ENCODE data around the gene GOSR2. TPM values are rescaled to one million over a fixed set of nuclear protein-coding genes. Genes with fewer than 3 reads are reported as not detected.

GOSR2 gene
- total RNA-seq, 2 donors from 2014 or later, result 30.9 to 94.8 TPM

DNA sequence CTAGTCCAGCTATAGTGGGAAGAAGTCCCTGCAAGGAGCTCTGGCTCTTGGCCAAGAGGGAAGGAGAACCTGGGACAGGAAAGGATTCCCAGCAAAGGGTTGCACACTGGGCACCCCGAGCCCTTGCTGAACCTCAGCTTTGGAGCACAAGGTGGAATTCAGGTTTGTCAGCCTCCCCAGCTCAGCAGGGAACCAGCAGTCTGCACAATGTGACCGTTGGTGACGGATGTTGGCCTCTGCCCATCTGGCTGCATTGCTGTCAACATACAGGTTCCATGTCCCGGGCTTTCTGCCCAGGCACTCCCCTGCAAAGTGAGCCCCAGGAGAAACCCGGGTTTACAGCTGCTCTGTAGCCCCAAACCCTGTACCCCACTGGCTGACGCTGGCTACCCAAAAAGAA lies 49.4 kb downstream of the GOSR2 start:
- ATAC-seq (ENCODE audit: insufficient number of reproducible peaks, low FRiP score, low read depth) (no peak), DNase-seq (ENCODE audit: low spot score) (no peak)
- Histone ChIP-seq H3K27ac (no peak overlapping the region), H3K27me3 (replicated peaks; ENCODE audit: insufficient read depth) (no peaks in the 10 kb centered on the region), H3K36me3 (no peaks in the 10 kb centered on the region), H3K9me3 (no peaks in the 10 kb centered on the region), H3K4me1 (ENCODE audit: control insufficient read depth in 1 of 2, low read depth in 2 of 2) (no peaks in the 10 kb centered on the region), H3K4me3 (no peak overlapping the region)
- no peak for TF ChIP-seq CTCF (IDR thresholded peaks at IDR 0.05)

- H3K36me3 ChIP-seq, result no peaks in the 10 kb centered on the region
- TF ChIP-seq CTCF (IDR thresholded peaks at IDR 0.05), result no peak
- peaks cover 3 to 14% of the 10 kb centered on the region in 2 donors for H3K4me1 ChIP-seq (ENCODE audit: control insufficient read depth in 1 of 2, low read depth in 2 of 2)
- DNase-seq (ENCODE audit: low spot score) (no peak), ATAC-seq (ENCODE audit: insufficient number of reproducible peaks, low FRiP score, low read depth) (no peak)
- no peak overlapping the region for H3K4me3 ChIP-seq
- H3K9me3 ChIP-seq, result no peaks in the 10 kb centered on the region
- H3K27me3 ChIP-seq (replicated peaks; ENCODE audit: insufficient read depth), result peaks cover 5% of the 10 kb centered on the region
- no peak overlapping the region for H3K27ac ChIP-seq
Observed at GRCh38 chr17:46974086-46974485, 51.1 kb downstream of the GOSR2 start.

DNA sequence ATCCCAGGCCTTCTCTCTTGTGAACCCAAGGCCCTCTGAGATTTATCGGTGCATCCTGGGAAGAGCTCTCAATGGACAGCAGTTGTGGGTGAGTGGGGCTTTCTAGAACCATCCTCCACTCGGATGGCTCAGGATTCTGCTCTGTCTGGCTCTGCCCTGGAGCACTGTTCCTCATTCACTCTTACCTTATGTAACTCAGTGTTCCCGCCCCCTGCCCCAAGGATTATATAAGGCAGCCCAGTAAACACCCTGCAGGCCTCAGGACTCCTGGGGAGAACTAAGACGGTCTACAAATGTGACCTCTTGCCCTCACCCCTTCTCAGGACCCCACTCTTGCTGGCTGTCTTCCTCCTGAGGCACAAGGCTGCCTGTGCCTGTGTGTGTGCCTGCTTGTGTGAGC lies 52.3 kb downstream of the GOSR2 start:
- Histone ChIP-seq H3K36me3 (no peaks in the 10 kb centered on the region), H3K9me3 (no peaks in the 10 kb centered on the region), H3K4me1 (ENCODE audit: control insufficient read depth in 1 of 2, low read depth in 2 of 2) (peaks cover 6 to 14% of the 10 kb centered on the region in 2 donors), H3K27me3 (replicated peaks; ENCODE audit: insufficient read depth) (peaks cover 5% of the 10 kb centered on the region), H3K4me3 (no peak overlapping the region), H3K27ac (no peak overlapping the region)
- DNase-seq (ENCODE audit: low spot score) (no peak), ATAC-seq (ENCODE audit: insufficient number of reproducible peaks, low FRiP score, low read depth) (no peak)
- TF ChIP-seq CTCF (IDR thresholded peaks at IDR 0.05), result no peak

- no peak overlapping the region for H3K27ac ChIP-seq
- ATAC-seq (ENCODE audit: insufficient number of reproducible peaks, low FRiP score, low read depth), result no peak
- peaks cover 5% of the 10 kb centered on the region for H3K27me3 ChIP-seq (replicated peaks; ENCODE audit: insufficient read depth)
- no peak for TF ChIP-seq CTCF (IDR thresholded peaks at IDR 0.05)
- no peaks in the 10 kb centered on the region for H3K36me3 ChIP-seq
- no peaks in the 10 kb centered on the region for H3K9me3 ChIP-seq
- DNase-seq (ENCODE audit: low spot score), result no peak
- H3K4me1 ChIP-seq (ENCODE audit: control insufficient read depth in 1 of 2, low read depth in 2 of 2), result peaks cover 6 to 14% of the 10 kb centered on the region in 2 donors
- H3K4me3 ChIP-seq, result no peak overlapping the region
Observed at GRCh38 chr17:46976626-46977270, 53.8 kb downstream of the GOSR2 start.

- H3K4me1 ChIP-seq (ENCODE audit: control insufficient read depth in 1 of 2, low read depth in 2 of 2), result peaks cover 6 to 14% of the 10 kb centered on the region in 2 donors
- no peaks in the 10 kb centered on the region for H3K9me3 ChIP-seq
- DNase-seq (ENCODE audit: low spot score) (no peak), ATAC-seq (ENCODE audit: insufficient number of reproducible peaks, low FRiP score, low read depth) (no peak)
- H3K4me3 ChIP-seq, result no peak overlapping the region
- no peak for TF ChIP-seq CTCF (IDR thresholded peaks at IDR 0.05)
- H3K27me3 ChIP-seq (replicated peaks; ENCODE audit: insufficient read depth), result peaks cover 5% of the 10 kb centered on the region
- H3K36me3 ChIP-seq, result no peaks in the 10 kb centered on the region
- no peak overlapping the region for H3K27ac ChIP-seq
Observed at GRCh38 chr17:46977348-46977747, 54.4 kb downstream of the GOSR2 start.
